GM12878 (cell line): ENCODE data around the gene CHKA. TPM values are rescaled to one million over a fixed set of nuclear protein-coding genes. Genes with fewer than 3 reads are reported as not detected.

Experiments used
- ATAC-seq: fragments of 200-7000 bp; cut with Tn5 transposase; 3 replicates; pipeline ENCODE4 v1.9.1; 2020; ENCODE audit warnings: mild to moderate bottlenecking, moderate library complexity
- BruUV-seq: library from RNA; stranded (reverse); fragments of 400-500 nt; replicated peaks from 2 replicates; lab custom pipeline; 2021; lab: Mats Ljungman, UMichigan
- CTCF ChIA-PET: fragments of 300-600 bp; sonication (Branson Sonifier 250); formaldehyde crosslinking; extraction: SDS; loops from one replicate; lab custom pipeline; 2021; ENCODE audit warnings: inconsistent platforms; lab: Yijun Ruan, JAX
- POLR2A ChIA-PET: fragments of 350-600 bp; formaldehyde crosslinking; extraction: SDS; loops from one replicate; lab custom pipeline; 2021; ENCODE audit warnings: inconsistent platforms; lab: Charles Lee
- RAD21 ChIA-PET: fragments of 300-600 bp; sonication (Branson Sonifier 250); formaldehyde crosslinking; loops from one replicate; lab custom pipeline; 2023; ENCODE audit warnings: antibody characterized with exemption; ENCODE audit not compliant: unreplicated experiment; lab: Charles Lee
- SMC1A ChIA-PET: fragments of 300-600 bp; sonication (Branson Sonifier 250); formaldehyde crosslinking; loops from one replicate; lab custom pipeline; 2023; ENCODE audit not compliant: unreplicated experiment, uncharacterized antibody; lab: Charles Lee
- DNase-seq: peaks from one replicate; pipeline ENCODE4 v3.0.0-alpha.2; 2011; ENCODE audit warnings: low read depth, low spot score
- FAIRE-seq: peaks from 3 replicates; lab custom pipeline; 2011; peaks lifted over from hg19 to GRCh38; lab: Jason Lieb, UNC
- H2AFZ ChIP-seq: 2 replicates; pipeline ENCODE4 v1.6.0; 2011; ENCODE audit warnings: low read depth, low read length, control low read depth; ENCODE audit not compliant: control insufficient read depth
- H3K27ac ChIP-seq: 2 replicates; pipeline ENCODE4 v1.5.1; 2011; ENCODE audit warnings: control low read depth; ENCODE audit not compliant: control insufficient read depth, insufficient read depth
- H3K27me3 ChIP-seq, 2 experiments: replicated peaks in 1 of 2; 2 replicates each; pipeline versions ENCODE4 v1.6.0 to v1.6.1; 2011; ENCODE audit warnings: low read length in 1 of 2; ENCODE audit not compliant: control insufficient read depth in 2 of 2, insufficient read depth in 2 of 2
- H3K36me3 ChIP-seq, 2 experiments: 2 replicates each; pipeline ENCODE4 v1.5.1; 2011; ENCODE audit warnings: low read length in 1 of 2; ENCODE audit not compliant: control insufficient read depth in 2 of 2, insufficient read depth in 2 of 2
- H3K4me1 ChIP-seq: 2 replicates; pipeline ENCODE4 v1.6.1; 2011; ENCODE audit warnings: mild to moderate bottlenecking, low read length, moderate library complexity, mixed read lengths; ENCODE audit not compliant: control insufficient read depth, insufficient read depth
- H3K4me2 ChIP-seq: 2 replicates; pipeline ENCODE4 v1.6.0; 2011; ENCODE audit warnings: control low read depth; ENCODE audit not compliant: control insufficient read depth, insufficient read depth
- H3K4me3 ChIP-seq: fragments of 200-600 bp; sonication (generic); 2 replicates; pipeline ENCODE4 v1.5.1; 2016
- H3K79me2 ChIP-seq: 2 replicates; pipeline ENCODE4 v1.6.0; 2011; ENCODE audit warnings: low read length; ENCODE audit not compliant: control insufficient read depth, insufficient read depth
- H3K9ac ChIP-seq: 2 replicates; pipeline ENCODE4 v1.8.0; 2011; ENCODE audit warnings: low read length, control low read depth, mixed read lengths; ENCODE audit not compliant: control insufficient read depth, insufficient read depth
- H3K9me3 ChIP-seq: replicated peaks from 3 replicates; pipeline ENCODE4 v1.5.1; 2011; ENCODE audit warnings: mild to moderate bottlenecking, low read length; ENCODE audit not compliant: control insufficient read depth, insufficient read depth
- H4K20me1 ChIP-seq: 2 replicates; pipeline ENCODE4 v1.6.0; 2011; ENCODE audit not compliant: control insufficient read depth, insufficient read depth
- BACH1 ChIP-seq: fragments of 450-650 bp; IDR thresholded peaks from 2 replicates; pipeline ENCODE4 v1.6.1; 2017; ENCODE audit warnings: mild to moderate bottlenecking, borderline replicate concordance
- BCL11A ChIP-seq: IDR thresholded peaks from 2 replicates; pipeline ENCODE4 v1.6.1; 2011; ENCODE audit warnings: low read depth, low read length
- CHD1 ChIP-seq: IDR thresholded peaks from 2 replicates; pipeline ENCODE4 v1.6.1; 2012; ENCODE audit warnings: low read depth, low read length, improper control_type of control experiment
- IRF4 ChIP-seq: IDR thresholded peaks from 2 replicates; pipeline ENCODE4 v1.6.1; 2011; ENCODE audit warnings: low read depth, low read length
- MEF2A ChIP-seq: IDR thresholded peaks from 2 replicates; pipeline ENCODE4 v1.6.1; 2011; ENCODE audit warnings: low read depth, mild to moderate bottlenecking, low read length, moderate library complexity; ENCODE audit not compliant: insufficient read depth
- TBL1XR1 ChIP-seq: IDR thresholded peaks from 2 replicates; pipeline ENCODE4 v1.6.1; 2012; ENCODE audit warnings: low read depth, low read length, improper control_type of control experiment
- ZNF217 ChIP-seq: fragments of 450-650 bp; IDR thresholded peaks from 2 replicates; pipeline ENCODE4 v1.6.1; 2017; ENCODE audit warnings: antibody characterized with exemption, mild to moderate bottlenecking
- WGBS: methylation state at CpG from one replicate; pipeline ENCODE4 v1.1.6; 2016; ENCODE audit warnings: low lambda C conversion rate; ENCODE audit not compliant: insufficient replicate concordance, insufficient coverage; ENCODE audit errors: missing lambda C conversion rate; 5-methylcytosine and 5-hydroxymethylcytosine counted together
- in situ Hi-C: fragments of 300-500 bp; cut with MboI; formaldehyde crosslinking; loops from 9 replicates; pipeline ENCODE4 v1.14.3; 2018; ENCODE audit warnings: mixed read lengths
- intact Hi-C: fragments of 100-400 bp; cut with micrococcal nuclease; formaldehyde crosslinking; loops from one replicate; pipeline ENCODE4 v1.14.2; 2022; ENCODE audit not compliant: unreplicated experiment
- polyA plus RNA-seq, 11 experiments: library from polyadenylated mRNA; depleted of rRNA in 4 of 11; unstranded in 6 of 11; stranded (reverse) in 5 of 11; fragments of >200 nt; fragmentation: Nextera tagmentation in 4 of 11; fragmentation: Illumina TruSeq in 1 of 11; extraction: Ambion mirVana in 4 of 11; extraction: Trizol in 1 of 11; gene quantifications; 1 replicate in 1 of 11; 2 replicates in 10 of 11; pipeline versions ENCODE4 v1.2.1 to v1.2.3, GENCODE V29; 2011 to 2016; ENCODE audit warnings: inconsistent platforms in 2 of 11, missing spikeins in 2 of 11, low read depth in 1 of 11
- total RNA-seq, 4 experiments: library from RNA; depleted of rRNA in 3 of 4; stranded (reverse); fragments of >200 nt in 3 of 4; fragmentation: Illumina TruSeq in 1 of 4; extraction: Trizol in 1 of 4; gene quantifications; 2 replicates each; pipeline versions ENCODE4 v1.2.1 to v1.2.3, GENCODE V29; 2013 to 2021

CHKA gene
- total and polyA plus RNA-seq, 10 of the 15 experiments (the other 5 are each of a cell fraction or from before 2014, with no cell fraction given), result 5.2 to 29.2 (median 21.2) TPM

- ChIA-PET SMC1A (no interaction called here), CTCF (no interaction called here), RAD21 (no interaction called here), POLR2A (no interaction called here)
- FAIRE-seq (no peak), DNase-seq (no peak), ATAC-seq (no peak)
- no peaks in the 10 kb centered on the region; the same call in 1 of the 2 replicates for H4K20me1 ChIP-seq
- H3K27ac ChIP-seq, result no peak overlapping the region
- in situ Hi-C loops, result no loop called here
- H3K27me3 ChIP-seq, result no peaks in the 10 kb centered on the region
- peaks cover 5 to 28% of the 10 kb centered on the region in 2 experiments; a peak in 3 of 4 replicates for H3K36me3 ChIP-seq
- TF ChIP-seq MEF2A (no peak), BCL11A (no peak), CHD1 (no peak), TBL1XR1 (no peak), IRF4 (no peak), ZNF217 (no peak), BACH1 (no peak)
- peaks cover 43% of the 10 kb centered on the region for H3K79me2 ChIP-seq
- no peak overlapping the region for H3K4me3 ChIP-seq
- no peak overlapping the region for H2AFZ ChIP-seq
- intact Hi-C loops, result no loop called here
- BruUV-seq, result no TSS peak
- peaks cover 7% of the 10 kb centered on the region for H3K4me1 ChIP-seq
- H3K9me3 ChIP-seq, result no peaks in the 10 kb centered on the region
- H3K9ac ChIP-seq, result no peak overlapping the region
- WGBS, result 95% methylated on average over 34 of the region's 36 CpGs
- no peak overlapping the region for H3K4me2 ChIP-seq
Observed at GRCh38 chr11:68043349-68044144, 77.6 kb downstream of the CHKA start.

GRCh38 chr11:68043029-68043348 is 78.2 kb downstream of the CHKA start:
- ChIA-PET SMC1A (interaction anchor here (1.3 kb wide), 1 partner anchor 60 kb away, joined by 3 read pairs; no protein-coding TSS in a partner anchor), POLR2A (no interaction called here), RAD21 (interaction anchor here (1.5 kb wide), 1 partner anchor 33 kb away, joined by 4 read pairs; the partner anchor contains the start of gene ALDH3B1), CTCF (no interaction called here)
- Histone ChIP-seq H3K9ac (no peak overlapping the region), H3K4me2 (no peak overlapping the region), H3K4me1 (peaks cover 13% of the 10 kb centered on the region), H3K36me3 (peaks cover 5 to 27% of the 10 kb centered on the region in 2 experiments; a peak in 3 of 4 replicates), H3K27ac (no peak overlapping the region), H3K4me3 (no peak overlapping the region), H4K20me1 (no peaks in the 10 kb centered on the region; the same call in 1 of the 2 replicates), H2AFZ (no peak overlapping the region), H3K79me2 (peaks cover 46% of the 10 kb centered on the region), H3K27me3 (no peaks in the 10 kb centered on the region), H3K9me3 (no peaks in the 10 kb centered on the region)
- TF ChIP-seq MEF2A, result no peak
- FAIRE-seq, result no peak
- intact Hi-C loops, result no loop called here
- in situ Hi-C loops, result no loop called here
- 82% methylated on average over 7 of the region's 8 CpGs for whole genome bisulfite sequencing
- no TSS peak for BruUV-seq
- no peak for ATAC-seq
- DNase-seq, result no peak
